CD1c-positive myeloid dendritic cell (primary cell): ENCODE results near the gene SLC66A2.
"Not testable (repeated sequence)": the region's sequence is repeated elsewhere in the genome, so short reads cannot be mapped to it uniquely, and the experiment has no call there.

Experiments used
- DNase-seq: peaks from one replicate; pipeline ENCODE4 v3.0.0-alpha.2; 2016; ENCODE audit errors: extremely low spot score

Gene SLC66A2

GRCh38 chr18:79951545-79952455, at the start of gene SLC66A2:
TSS of gene SLC66A2 (minus strand) at chr18:79951653. CDS start at chr18:79950926, 727 bp downstream.
- peak; percentile 97 for DNase-seq

GRCh38 chr18:80000877-80001276, 49.4 kb upstream of the SLC66A2 start:
- no peak for DNase-seq

GRCh38 chr18:79999701-80000100, 48.2 kb upstream of the SLC66A2 start:
- DNase-seq, result not testable (repeated sequence)

GRCh38 chr18:79991494-79991893, 40.0 kb upstream of the SLC66A2 start:
- DNase-seq, result no peak

- DNase-seq, result no peak
Observed at GRCh38 chr18:79989195-79989497, 37.7 kb upstream of the SLC66A2 start.

- peak; percentile 95 for DNase-seq
Observed at GRCh38 chr18:79988451-79989194, 37.2 kb upstream of the SLC66A2 start, which contains the start of gene TXNL4A. TSS of gene TXNL4A (minus strand) at chr18:79988563. CDS start at chr18:79988392, 171 bp downstream.

- DNase-seq, result peak; percentile 79
Observed at GRCh38 chr18:79988071-79988450, 36.6 kb upstream of the SLC66A2 start.

- DNase-seq, result peak; percentile 35
Observed at GRCh38 chr18:79987566-79987965, 36.1 kb upstream of the SLC66A2 start.

- no peak for DNase-seq
Observed at GRCh38 chr18:79986726-79987125, 35.3 kb upstream of the SLC66A2 start.

GRCh38 chr18:79985172-79985571, 33.7 kb upstream of the SLC66A2 start:
- no peak for DNase-seq

GRCh38 chr18:79983793-79984192, 32.3 kb upstream of the SLC66A2 start:
- no peak for DNase-seq

GRCh38 chr18:79983253-79983652, 31.8 kb upstream of the SLC66A2 start:
- DNase-seq, result no peak

GRCh38 chr18:79982736-79983135, 31.3 kb upstream of the SLC66A2 start:
- peak; percentile 53 for DNase-seq

GRCh38 chr18:79980585-79980984, 29.1 kb upstream of the SLC66A2 start:
- DNase-seq, result no peak

- DNase-seq, result no peak
Observed at GRCh38 chr18:79979843-79980242, 28.4 kb upstream of the SLC66A2 start.

GRCh38 chr18:79975985-79976680, 24.7 kb upstream of the SLC66A2 start:
- no peak for DNase-seq

- DNase-seq, result no peak
Observed at GRCh38 chr18:79975043-79975442, 23.6 kb upstream of the SLC66A2 start.

- DNase-seq, result no peak
Observed at GRCh38 chr18:79974025-79974654, 22.7 kb upstream of the SLC66A2 start.

GRCh38 chr18:79973517-79973916, 22.1 kb upstream of the SLC66A2 start:
- DNase-seq, result no peak

- no peak for DNase-seq
Observed at GRCh38 chr18:79972720-79973119, 21.3 kb upstream of the SLC66A2 start.

- DNase-seq, result no peak
Observed at GRCh38 chr18:79971986-79972385, 20.5 kb upstream of the SLC66A2 start.
